Neural cell (in vitro differentiated cells): Measurements from ENCODE around the gene DST. TPM values are rescaled to one million over a fixed set of nuclear protein-coding genes. Genes with fewer than 3 reads are reported as not detected.

Experiments used
- H2AFZ ChIP-seq: fragments of 200-600, 300-800 bp; sonication (generic), shearing (Covaris generic); 2 replicates; pipeline ENCODE4 v1.6.0; 2014; ENCODE audit warnings: low read depth, mild to moderate bottlenecking, antibody characterized with exemption, low read length, moderate library complexity
- H3F3A ChIP-seq: fragments of 200-600 bp; shearing (Covaris generic); 2 replicates; pipeline ENCODE4 v1.6.1; 2016; ENCODE audit warnings: mild to moderate bottlenecking, moderate library complexity, mixed read lengths, antibody characterized with exemption, low read length; ENCODE audit not compliant: insufficient read depth, poor library complexity, severe bottlenecking
- H3K27ac ChIP-seq: fragments of 200-600, 300-800 bp; sonication (generic), shearing (Covaris generic); 2 replicates; pipeline ENCODE4 v1.5.1; 2014; ENCODE audit warnings: mild to moderate bottlenecking, low read length, moderate library complexity
- H3K27me3 ChIP-seq: fragments of 300-800, 200-600 bp; sonication (generic), shearing (Covaris generic); 2 replicates; pipeline ENCODE4 v1.6.0; 2014; ENCODE audit warnings: mild to moderate bottlenecking, low read depth, low read length, moderate library complexity; ENCODE audit not compliant: insufficient read depth
- H3K36me3 ChIP-seq: fragments of 300-800, 200-600 bp; sonication (generic), shearing (Covaris generic); 2 replicates; pipeline ENCODE4 v1.5.1; 2014; ENCODE audit warnings: mild to moderate bottlenecking, antibody characterized with exemption, low read length, moderate library complexity; ENCODE audit not compliant: insufficient read depth
- H3K4me2 ChIP-seq: fragments of 300-800, 200-600 bp; sonication (generic), shearing (Covaris generic); 2 replicates; pipeline ENCODE4 v1.6.0; 2014; ENCODE audit warnings: mild to moderate bottlenecking, low read length
- H3K4me3 ChIP-seq: fragments of 300-800, 200-600 bp; sonication (generic), shearing (Covaris generic); 2 replicates; pipeline ENCODE4 v1.5.1; 2014; ENCODE audit warnings: mild to moderate bottlenecking, low read length, moderate library complexity
- H3K79me2 ChIP-seq: fragments of 200-600 bp; shearing (Covaris generic); replicated peaks from 2 replicates; pipeline ENCODE4 v1.6.0; 2014; ENCODE audit warnings: mild to moderate bottlenecking, low read length, moderate library complexity; ENCODE audit not compliant: insufficient read depth
- H3K9ac ChIP-seq: fragments of 300-800, 200-600 bp; sonication (generic), shearing (Covaris generic); 2 replicates; pipeline ENCODE4 v1.6.1; 2016; ENCODE audit warnings: mild to moderate bottlenecking, low read length, mixed read lengths
- H3K9me2 ChIP-seq: fragments of 200-600 bp; shearing (Covaris generic); 2 replicates; pipeline ENCODE4 v1.6.1; 2016; ENCODE audit warnings: mild to moderate bottlenecking, low read length, mixed read lengths; ENCODE audit not compliant: insufficient read depth
- H3K9me3 ChIP-seq: fragments of 200-600, 300-800 bp; sonication (generic), shearing (Covaris generic); 2 replicates; pipeline ENCODE4 v1.6.1; 2016; ENCODE audit warnings: mild to moderate bottlenecking, mixed run types, low read length, moderate library complexity, mixed read lengths
- H4K20me1 ChIP-seq: fragments of 200-600 bp; shearing (Covaris generic); 2 replicates; pipeline ENCODE4 v1.6.1; 2016; ENCODE audit warnings: mild to moderate bottlenecking, mixed run types; ENCODE audit not compliant: insufficient read depth
- EP300 ChIP-seq: fragments of 450-650 bp; conservative IDR thresholded peaks from 2 replicates; pipeline ENCODE4 v1.6.1; 2014; ENCODE audit warnings: antibody characterized with exemption, mild to moderate bottlenecking, moderate library complexity; ENCODE audit not compliant: poor library complexity, severe bottlenecking
- EZH2 ChIP-seq: fragments of 200-600, 300-800 bp; shearing (Covaris generic), sonication (generic); IDR thresholded peaks from 2 replicates; pipeline ENCODE4 v1.6.1; 2014; ENCODE audit warnings: antibody characterized with exemption, low read length, borderline replicate concordance, mild to moderate bottlenecking; ENCODE audit not compliant: insufficient read depth, poor library complexity, severe bottlenecking
- MXI1 ChIP-seq: fragments of 450-650 bp; conservative IDR thresholded peaks from 2 replicates; pipeline ENCODE4 v1.6.1; 2014; ENCODE audit warnings: antibody characterized with exemption, mild to moderate bottlenecking; ENCODE audit not compliant: poor library complexity, severe bottlenecking
- POLR2AphosphoS5 ChIP-seq: IDR thresholded peaks from 2 replicates; pipeline ENCODE4 v1.6.1; 2012
- RAD21 ChIP-seq: fragments of 450-650 bp; conservative IDR thresholded peaks from 2 replicates; pipeline ENCODE4 v1.6.1; 2014; ENCODE audit warnings: antibody characterized with exemption, mild to moderate bottlenecking, moderate library complexity
- REST ChIP-seq: IDR thresholded peaks from 2 replicates; pipeline ENCODE4 v1.6.1; 2012; ENCODE audit warnings: borderline replicate concordance
- SMC3 ChIP-seq: fragments of 450-650 bp; conservative IDR thresholded peaks from 2 replicates; pipeline ENCODE4 v1.6.1; 2014; ENCODE audit warnings: antibody characterized with exemption, mild to moderate bottlenecking, moderate library complexity; ENCODE audit not compliant: poor library complexity
- TAF1 ChIP-seq: IDR thresholded peaks from 2 replicates; pipeline ENCODE4 v1.6.1; 2012; ENCODE audit warnings: low read depth
- polyA plus RNA-seq: library from polyadenylated mRNA; depleted of rRNA; stranded (reverse); fragments of >200 nt; gene quantifications from 2 replicates; pipeline ENCODE4 v1.2.3, GENCODE V29; 2014
- TF ChIP-seq, protein P1 (sequence below): fragments of 450-650 bp; IDR thresholded peaks from 2 replicates; pipeline ENCODE4 v1.5.1; 2014; ENCODE audit warnings: antibody characterized with exemption, mild to moderate bottlenecking, moderate library complexity; ENCODE audit not compliant: poor library complexity, severe bottlenecking

The DST gene
- polyA plus RNA-seq, 1 donor from 2014 or later: 118 TPM

GRCh38 chr6:56521454-56521853 is 121.2 kb downstream of the DST start:
- Histone ChIP-seq H3K27ac (no peak overlapping the region), H3K4me2 (no peak overlapping the region), H3K9me3 (no peaks in the 10 kb centered on the region)

DNA sequence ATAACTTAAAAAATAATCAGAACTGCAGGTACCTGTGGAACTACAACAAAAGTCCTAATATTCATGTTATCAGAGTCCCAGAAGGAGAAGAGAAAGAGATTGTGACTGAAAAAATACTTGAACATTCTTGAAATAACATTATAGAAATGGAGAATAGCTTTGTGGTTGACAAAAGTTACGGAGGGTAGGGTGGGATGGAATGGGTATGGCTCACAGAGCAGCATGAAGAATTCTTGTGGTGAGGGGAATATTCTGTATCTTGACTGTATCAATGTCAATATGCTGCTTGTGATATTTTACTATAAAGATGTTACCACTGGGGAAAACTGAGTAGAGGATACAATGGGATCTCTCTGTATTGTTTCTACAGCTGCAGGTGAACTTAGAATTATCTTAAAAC is 122.5 kb downstream of the DST start:
- Histone ChIP-seq H3K9ac (no peak overlapping the region), H3K79me2 (no peaks in the 10 kb centered on the region), H3F3A (no peaks in the 10 kb centered on the region), H3K4me3 (no peak overlapping the region), H3K4me2 (no peak overlapping the region), H3K9me2 (no peaks in the 10 kb centered on the region), H2AFZ (no peak overlapping the region), H4K20me1 (no peaks in the 10 kb centered on the region), H3K27ac (no peak overlapping the region), H3K9me3 (no peaks in the 10 kb centered on the region), H3K36me3 (peaks cover 7% of the 10 kb centered on the region), H3K27me3 (no peaks in the 10 kb centered on the region)
- TF ChIP-seq SMC3: no peak
- no peak for TF ChIP-seq MXI1
- no peak for TF ChIP-seq EZH2
- TF ChIP-seq, protein P1, sequence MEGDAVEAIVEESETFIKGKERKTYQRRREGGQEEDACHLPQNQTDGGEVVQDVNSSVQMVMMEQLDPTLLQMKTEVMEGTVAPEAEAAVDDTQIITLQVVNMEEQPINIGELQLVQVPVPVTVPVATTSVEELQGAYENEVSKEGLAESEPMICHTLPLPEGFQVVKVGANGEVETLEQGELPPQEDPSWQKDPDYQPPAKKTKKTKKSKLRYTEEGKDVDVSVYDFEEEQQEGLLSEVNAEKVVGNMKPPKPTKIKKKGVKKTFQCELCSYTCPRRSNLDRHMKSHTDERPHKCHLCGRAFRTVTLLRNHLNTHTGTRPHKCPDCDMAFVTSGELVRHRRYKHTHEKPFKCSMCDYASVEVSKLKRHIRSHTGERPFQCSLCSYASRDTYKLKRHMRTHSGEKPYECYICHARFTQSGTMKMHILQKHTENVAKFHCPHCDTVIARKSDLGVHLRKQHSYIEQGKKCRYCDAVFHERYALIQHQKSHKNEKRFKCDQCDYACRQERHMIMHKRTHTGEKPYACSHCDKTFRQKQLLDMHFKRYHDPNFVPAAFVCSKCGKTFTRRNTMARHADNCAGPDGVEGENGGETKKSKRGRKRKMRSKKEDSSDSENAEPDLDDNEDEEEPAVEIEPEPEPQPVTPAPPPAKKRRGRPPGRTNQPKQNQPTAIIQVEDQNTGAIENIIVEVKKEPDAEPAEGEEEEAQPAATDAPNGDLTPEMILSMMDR: no peak
- no peak for TF ChIP-seq POLR2AphosphoS5
- no peak for TF ChIP-seq EP300
- no peak for TF ChIP-seq TAF1
- no peak for TF ChIP-seq RAD21

More at GRCh38 chr6:56521454-56521853, 121.2 kb downstream of the DST start:
- Histone ChIP-seq H4K20me1 (no peaks in the 10 kb centered on the region), H3K27me3 (no peaks in the 10 kb centered on the region), H3K36me3 (peaks cover 7% of the 10 kb centered on the region), H3K9me2 (no peaks in the 10 kb centered on the region), H3F3A (no peaks in the 10 kb centered on the region), H3K4me3 (no peak overlapping the region), H3K9ac (no peak overlapping the region), H2AFZ (no peak overlapping the region), H3K79me2 (no peaks in the 10 kb centered on the region)
- no peak for TF ChIP-seq REST
- no peak for TF ChIP-seq TAF1
- no peak for TF ChIP-seq POLR2AphosphoS5
- TF ChIP-seq, protein P1: no peak
- no peak for TF ChIP-seq EZH2
- no peak for TF ChIP-seq RAD21
- TF ChIP-seq MXI1: no peak
- no peak for TF ChIP-seq SMC3
- TF ChIP-seq EP300: no peak
